Activated T-cell treated with anti-CD3 and anti-CD28 coated beads, Interleukin-2, amount 50 U/mL, for 4 hours (primary cell): Measurements from ENCODE around the gene TIMM9. TPM values are rescaled to one million over a fixed set of nuclear protein-coding genes. Genes with fewer than 3 reads are reported as not detected.

ENCODE experiments used
- ATAC-seq, 2 donors: fragments of 200-7000 bp; cut with Tn5 transposase; one replicate each; pipeline ENCODE4 v1.10.0; 2021
- DNase-seq: peaks from one replicate; pipeline ENCODE4 v3.0.0-alpha.2; 2020
- H3K27me3 Mint-ChIP-seq: one replicate; pipeline ENCODE4 v1.8.0; 2021; ENCODE audit warnings: low read depth, mixed read lengths
- H3K36me3 Mint-ChIP-seq: one replicate; pipeline ENCODE4 v1.8.0; 2022; ENCODE audit warnings: mixed read lengths; ENCODE audit not compliant: insufficient read depth
- H3K4me1 Mint-ChIP-seq: one replicate; pipeline ENCODE4 v1.8.0; 2021; ENCODE audit warnings: low read depth, mixed read lengths
- H3K4me3 Mint-ChIP-seq: one replicate; pipeline ENCODE4 v1.8.0; 2021; ENCODE audit warnings: mild to moderate bottlenecking, moderate library complexity, mixed read lengths
- H3K9me3 Mint-ChIP-seq: one replicate; pipeline ENCODE4 v1.8.0; 2021; ENCODE audit warnings: mixed read lengths
- total RNA-seq, 3 donors: library from RNA; stranded (reverse); gene quantifications; one replicate each; pipeline ENCODE4 v1.2.1, GENCODE V29; 2021

The TIMM9 gene
- total RNA-seq, result 10 to 100 TPM; 80.4 to 82.7 (median 81.8) TPM

DNA sequence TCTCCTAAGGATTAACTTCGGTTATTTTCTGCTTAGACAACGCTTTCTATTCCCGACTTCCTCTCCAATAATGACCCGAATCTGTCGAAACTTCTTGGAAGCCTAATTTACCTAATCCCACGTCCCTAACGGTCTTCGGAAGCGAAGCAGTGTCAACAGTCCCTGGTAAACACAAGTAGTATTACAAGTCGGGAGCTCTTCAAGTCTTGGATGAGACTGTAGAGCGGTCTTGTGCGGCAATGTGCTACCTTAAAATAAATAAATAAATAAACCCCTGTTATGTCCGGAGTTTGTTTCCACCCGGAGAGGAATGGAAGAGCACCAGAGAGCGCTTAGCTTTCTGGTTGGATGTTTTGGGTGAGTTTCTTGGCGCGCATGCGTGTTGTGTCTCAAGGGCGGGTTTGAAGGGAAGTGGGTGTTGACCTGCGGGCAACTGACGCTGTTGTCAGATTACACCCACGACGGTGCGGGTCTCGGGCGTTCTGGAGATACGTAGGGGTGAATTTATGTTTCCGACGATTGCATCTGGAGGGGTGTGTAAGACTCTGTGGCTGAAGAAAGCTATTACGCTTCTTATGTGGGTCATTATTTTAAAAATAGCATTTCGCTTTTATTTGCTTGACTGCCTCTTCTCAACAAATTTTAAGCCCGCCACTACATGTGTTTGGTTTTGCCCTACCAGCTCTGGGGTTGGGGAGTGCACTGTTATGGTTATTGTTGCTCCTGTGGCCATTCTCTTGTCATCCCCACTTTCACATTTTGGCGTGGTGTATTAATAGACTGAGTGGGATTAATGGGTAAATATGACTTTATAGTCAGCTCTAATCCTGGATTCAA, at the start of gene TIMM9, which contains the start of gene KIAA0586:
TIMM9 (minus strand) TSS at position 251 of the 837 bp plus-strand sequence. CDS start 15,586 bp downstream, outside the sequence.
KIAA0586 (plus strand) TSS at position 439 of the 837 bp plus-strand sequence. CDS start 546 bp downstream, outside the sequence.
- H3K9me3 Mint-ChIP-seq, result no peaks in the 10 kb centered on the region
- no peaks in the 10 kb centered on the region for H3K27me3 Mint-ChIP-seq
- peak within 1 kb of the TSS; percentile 89 for H3K4me3 Mint-ChIP-seq
- peak; percentile 79 to 80 for ATAC-seq
- peaks cover 40% of the 10 kb centered on the region for H3K4me1 Mint-ChIP-seq
- peaks cover 16% of the 10 kb centered on the region for H3K36me3 Mint-ChIP-seq
- DNase-seq, result peak; percentile 94

GRCh38 chr14:58476320-58476719, 49.0 kb upstream of the TIMM9 start:
- Mint-ChIP-seq H3K36me3 (peaks cover 37% of the 10 kb centered on the region), H3K4me3 (no peak overlapping the region), H3K27me3 (no peaks in the 10 kb centered on the region), H3K9me3 (no peaks in the 10 kb centered on the region), H3K4me1 (no peaks in the 10 kb centered on the region)
- ATAC-seq (no peak), DNase-seq (no peak)

DNA sequence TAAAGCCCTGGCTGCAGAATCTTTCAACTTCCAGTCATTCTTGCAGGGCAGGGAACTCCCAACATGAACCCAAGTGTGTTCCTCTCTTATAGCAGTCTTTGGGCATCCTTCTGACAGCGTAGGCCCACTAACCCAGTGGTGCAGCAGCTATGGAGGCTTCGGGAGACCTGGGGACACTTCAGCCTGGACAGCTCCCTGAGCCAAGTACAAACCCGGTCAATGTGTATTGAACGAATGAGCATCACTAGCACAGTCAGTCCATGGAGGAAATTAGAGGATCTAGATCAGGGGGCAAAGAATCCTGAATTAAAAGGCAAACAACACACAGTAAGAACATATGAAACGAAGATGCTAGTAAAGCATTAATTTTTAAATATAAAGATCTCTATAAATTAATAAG, 42.0 kb upstream of the TIMM9 start:
- no peak overlapping the region for H3K4me3 Mint-ChIP-seq
- DNase-seq (no peak), ATAC-seq (no peak)
- H3K4me1 Mint-ChIP-seq, result no peaks in the 10 kb centered on the region
- H3K9me3 Mint-ChIP-seq, result no peaks in the 10 kb centered on the region
- no peaks in the 10 kb centered on the region for H3K27me3 Mint-ChIP-seq
- H3K36me3 Mint-ChIP-seq, result peaks cover 28% of the 10 kb centered on the region

GRCh38 chr14:58467575-58467974, 40.2 kb upstream of the TIMM9 start:
- no peak for DNase-seq
- no peak for ATAC-seq
- no peaks in the 10 kb centered on the region for H3K27me3 Mint-ChIP-seq
- peaks cover 34% of the 10 kb centered on the region for H3K36me3 Mint-ChIP-seq
- H3K4me1 Mint-ChIP-seq, result no peaks in the 10 kb centered on the region
- no peaks in the 10 kb centered on the region for H3K9me3 Mint-ChIP-seq
- H3K4me3 Mint-ChIP-seq, result no peak overlapping the region

DNA sequence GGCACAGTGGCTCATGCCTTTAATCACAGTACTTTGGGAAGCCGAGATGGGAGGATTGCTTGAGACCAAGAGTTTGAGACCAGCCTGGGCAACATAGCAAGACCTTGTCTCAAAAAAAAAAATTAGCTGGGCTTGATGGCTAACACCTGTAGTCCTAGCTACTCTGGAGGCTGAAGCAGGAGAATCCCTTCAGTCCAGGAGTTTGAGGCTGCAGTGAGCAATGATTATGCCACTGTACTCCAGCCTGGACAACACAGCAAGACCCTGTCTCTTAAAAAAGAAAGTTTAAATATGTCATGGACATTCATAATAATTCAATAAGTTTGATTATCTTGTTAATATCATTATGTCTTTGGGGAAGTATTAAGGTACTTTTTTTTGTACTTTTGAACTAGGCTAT, 39.1 kb upstream of the TIMM9 start:
- Mint-ChIP-seq H3K36me3 (peaks cover 29% of the 10 kb centered on the region), H3K4me1 (no peaks in the 10 kb centered on the region), H3K4me3 (no peak overlapping the region), H3K27me3 (no peaks in the 10 kb centered on the region), H3K9me3 (no peaks in the 10 kb centered on the region)
- ATAC-seq, result no peak
- DNase-seq, result no peak

GRCh38 chr14:58465421-58465820, 38.1 kb upstream of the TIMM9 start:
- H3K36me3 Mint-ChIP-seq, result peaks cover 28% of the 10 kb centered on the region
- no peaks in the 10 kb centered on the region for H3K27me3 Mint-ChIP-seq
- no peaks in the 10 kb centered on the region for H3K4me1 Mint-ChIP-seq
- no peak for DNase-seq
- no peaks in the 10 kb centered on the region for H3K9me3 Mint-ChIP-seq
- H3K4me3 Mint-ChIP-seq, result no peak overlapping the region
- ATAC-seq, result no peak

DNA sequence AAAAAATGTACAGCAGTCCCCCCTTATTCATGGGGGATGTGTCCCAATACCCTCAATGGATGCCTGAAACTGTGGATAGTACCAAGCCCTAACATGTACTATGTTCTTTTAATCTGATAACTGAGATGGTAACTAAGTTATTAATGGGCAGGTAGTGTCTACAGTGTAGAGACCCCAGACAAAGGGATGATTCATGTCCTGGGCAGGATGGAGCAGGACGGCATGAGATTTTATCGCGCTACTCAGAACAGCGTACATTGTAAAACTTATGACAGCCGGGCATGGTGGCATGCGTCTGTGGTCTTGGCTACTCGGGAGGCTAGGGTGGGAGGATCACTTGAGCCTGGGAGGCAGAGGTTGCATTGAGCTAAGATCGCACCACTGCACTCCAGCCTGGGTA, 37.3 kb upstream of the TIMM9 start:
- peaks cover 30% of the 10 kb centered on the region for H3K36me3 Mint-ChIP-seq
- H3K4me3 Mint-ChIP-seq, result no peak overlapping the region
- H3K9me3 Mint-ChIP-seq, result no peaks in the 10 kb centered on the region
- no peak for ATAC-seq
- H3K27me3 Mint-ChIP-seq, result no peaks in the 10 kb centered on the region
- H3K4me1 Mint-ChIP-seq, result peaks cover 2% of the 10 kb centered on the region
- DNase-seq, result no peak

- Mint-ChIP-seq H3K27me3 (no peaks in the 10 kb centered on the region), H3K9me3 (no peaks in the 10 kb centered on the region), H3K4me3 (no peak overlapping the region), H3K4me1 (peaks cover 2% of the 10 kb centered on the region), H3K36me3 (peaks cover 22% of the 10 kb centered on the region)
- DNase-seq, result no peak
- ATAC-seq, result no peak
These were observed 35.8 kb upstream of the TIMM9 start for GRCh38 chr14:58463147-58463546.

DNA sequence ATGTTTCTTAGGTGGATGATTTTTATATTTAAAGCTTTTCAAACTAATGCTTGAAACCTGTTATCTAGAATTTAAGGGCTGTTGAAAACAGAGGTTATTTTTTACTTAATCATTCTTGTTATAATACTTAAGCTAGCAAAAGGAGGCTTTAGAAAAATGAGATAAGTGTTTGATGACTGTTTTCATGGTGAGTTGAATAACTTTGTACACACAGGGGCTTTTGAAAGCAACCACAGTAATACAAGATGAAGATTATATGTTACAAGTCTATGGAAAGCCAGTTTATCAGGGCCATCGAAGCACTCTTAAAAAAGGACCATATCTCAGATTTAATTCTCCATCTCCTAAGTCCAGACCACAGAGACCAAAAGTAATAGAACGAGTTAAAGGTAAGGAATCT, 33.4 kb upstream of the TIMM9 start:
- no peaks in the 10 kb centered on the region for H3K27me3 Mint-ChIP-seq
- no peak overlapping the region for H3K4me3 Mint-ChIP-seq
- no peak for ATAC-seq
- DNase-seq, result no peak
- no peaks in the 10 kb centered on the region for H3K9me3 Mint-ChIP-seq
- H3K4me1 Mint-ChIP-seq, result peaks cover 2% of the 10 kb centered on the region
- peaks cover 29% of the 10 kb centered on the region for H3K36me3 Mint-ChIP-seq

DNA sequence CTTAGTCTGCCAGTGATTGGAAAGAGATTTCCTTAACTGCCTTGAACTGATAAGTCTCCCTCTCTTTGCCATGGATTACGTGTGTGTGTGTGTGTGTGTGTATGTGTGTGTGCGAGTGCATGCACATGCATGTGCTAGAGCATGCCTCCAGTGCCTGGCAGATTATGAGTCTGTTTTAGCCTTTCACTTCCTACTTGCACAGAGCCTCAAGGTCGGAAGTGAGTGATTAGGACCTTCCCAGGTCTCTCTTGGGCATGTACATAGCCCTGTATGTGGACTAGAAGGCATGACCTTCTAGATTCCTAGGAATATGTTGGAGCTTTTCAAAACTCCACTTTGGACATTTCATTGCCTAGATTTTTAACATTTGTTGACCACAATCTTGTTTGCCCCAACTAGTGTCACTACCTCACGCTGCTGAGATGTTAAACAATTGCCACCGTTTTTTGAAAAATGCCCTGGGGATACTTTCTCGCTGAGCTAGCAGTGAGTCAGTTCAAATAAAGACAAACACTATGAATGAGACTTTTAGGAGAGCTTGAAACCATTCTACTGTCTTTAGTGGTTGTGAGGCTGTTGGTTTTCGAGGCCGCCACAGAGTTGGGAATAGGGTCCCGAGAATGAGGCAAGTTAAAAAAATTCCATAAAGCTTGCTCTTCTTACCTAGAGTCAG, 28.4 kb upstream of the TIMM9 start:
- ATAC-seq (no peak), DNase-seq (no peak)
- Mint-ChIP-seq H3K36me3 (peaks cover 33% of the 10 kb centered on the region), H3K4me3 (no peak overlapping the region), H3K9me3 (no peaks in the 10 kb centered on the region), H3K4me1 (peaks cover 2% of the 10 kb centered on the region), H3K27me3 (no peaks in the 10 kb centered on the region)

GRCh38 chr14:58444627-58445026, 17.3 kb upstream of the TIMM9 start:
- peaks cover 12% of the 10 kb centered on the region for H3K36me3 Mint-ChIP-seq
- DNase-seq, result no peak
- H3K27me3 Mint-ChIP-seq, result no peaks in the 10 kb centered on the region
- H3K9me3 Mint-ChIP-seq, result no peaks in the 10 kb centered on the region
- no peak for ATAC-seq
- no peak overlapping the region for H3K4me3 Mint-ChIP-seq
- H3K4me1 Mint-ChIP-seq, result no peaks in the 10 kb centered on the region

GRCh38 chr14:58439476-58439875, 12.1 kb upstream of the TIMM9 start:
- peaks cover 1% of the 10 kb centered on the region for H3K4me1 Mint-ChIP-seq
- H3K36me3 Mint-ChIP-seq, result peaks cover 34% of the 10 kb centered on the region
- no peaks in the 10 kb centered on the region for H3K27me3 Mint-ChIP-seq
- ATAC-seq (no peak), DNase-seq (no peak)
- no peaks in the 10 kb centered on the region for H3K9me3 Mint-ChIP-seq
- no peak overlapping the region for H3K4me3 Mint-ChIP-seq

DNA sequence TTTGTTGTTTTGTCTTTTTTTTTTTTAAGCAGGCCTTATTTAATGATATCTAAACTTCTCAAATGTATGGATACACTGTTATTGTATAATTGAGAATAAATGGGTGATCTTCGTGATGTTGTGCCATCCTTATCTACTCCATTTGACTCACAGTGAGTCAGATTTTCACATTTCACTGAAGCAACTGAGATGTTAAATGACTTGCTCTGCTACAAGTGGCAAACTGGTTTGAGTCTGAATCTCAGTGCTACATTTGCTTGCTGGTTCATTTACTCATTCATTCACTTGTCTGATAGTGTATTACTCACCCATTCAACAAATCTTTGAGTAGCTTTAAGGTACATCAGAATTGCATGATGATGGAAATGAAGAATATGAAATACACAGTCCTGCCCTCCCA, 2.8 kb upstream of the TIMM9 start:
- Mint-ChIP-seq H3K4me3 (peak overlapping the region; percentile 21), H3K9me3 (no peaks in the 10 kb centered on the region), H3K36me3 (peaks cover 17% of the 10 kb centered on the region), H3K27me3 (no peaks in the 10 kb centered on the region), H3K4me1 (peaks cover 38% of the 10 kb centered on the region)
- peak; percentile 76 to 77 for ATAC-seq
- no peak for DNase-seq

DNA sequence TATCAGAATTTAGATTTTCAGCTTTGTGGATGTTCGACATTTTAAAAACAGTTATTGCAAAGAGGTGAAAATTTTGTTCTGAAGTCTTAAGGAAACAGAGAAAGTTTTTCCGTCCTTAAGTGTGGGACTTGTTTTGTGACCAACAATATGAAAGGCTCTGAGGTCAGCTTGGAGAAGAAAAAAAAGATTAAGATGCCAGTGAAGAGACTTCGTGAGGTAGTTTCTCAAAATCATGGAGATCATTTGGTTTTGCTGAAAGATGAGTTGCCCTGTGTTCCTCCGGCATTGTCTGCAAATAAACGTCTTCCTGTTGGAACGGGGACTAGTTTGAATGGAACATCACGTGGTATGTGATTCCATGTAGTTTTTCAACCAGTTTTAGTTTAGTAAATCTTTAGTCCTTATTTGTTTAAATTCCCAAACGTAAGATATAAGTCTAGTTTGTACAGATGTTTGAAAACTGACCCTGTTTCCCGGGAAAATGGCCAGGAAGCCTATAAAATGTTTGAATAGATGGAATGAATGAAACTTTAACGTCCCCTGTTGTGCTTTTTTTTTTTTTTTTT, 870 bp upstream of the TIMM9 start:
- Mint-ChIP-seq H3K9me3 (no peaks in the 10 kb centered on the region), H3K27me3 (no peaks in the 10 kb centered on the region)

More for the DNA sequence above, 870 bp upstream of the TIMM9 start:
- Mint-ChIP-seq H3K4me1 (peaks cover 40% of the 10 kb centered on the region), H3K36me3 (peaks cover 16% of the 10 kb centered on the region), H3K4me3 (peak overlapping the region; percentile 89)
- ATAC-seq (no peak), DNase-seq (no peak)
